ENCODE results near the gene GLIS1. TPM values are rescaled to one million over a fixed set of nuclear protein-coding genes. Genes with fewer than 3 reads are reported as not detected.

Gene GLIS1
- polyA plus RNA-seq, 1 donor from 2014 or later, result not detected

DNA sequence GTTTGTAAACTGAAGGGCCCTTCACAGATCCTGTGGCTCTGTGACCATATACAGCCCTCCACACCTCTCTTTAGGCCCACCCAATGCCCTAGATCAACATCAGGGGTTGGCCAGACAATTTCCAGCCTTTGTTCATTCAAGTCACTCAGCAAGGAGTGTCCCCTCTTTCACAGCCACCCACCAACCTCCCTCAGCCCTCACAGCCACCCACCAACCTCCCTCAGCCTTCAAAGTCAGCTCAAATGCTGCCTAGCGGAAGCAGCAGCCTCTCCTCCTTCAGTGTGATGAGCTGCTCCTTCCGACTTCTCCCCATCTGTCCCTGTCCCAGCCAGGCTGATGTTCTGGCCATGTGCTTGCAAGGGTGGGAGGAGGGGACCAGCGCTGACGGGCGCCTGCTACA is 208.4 kb downstream of the GLIS1 start:
- H3K4me2 ChIP-seq (ENCODE audit: low read length), result no peak overlapping the region
- no peaks in the 10 kb centered on the region for H4K20me1 ChIP-seq (ENCODE audit: insufficient read depth)
- no peaks in the 10 kb centered on the region for H3F3A ChIP-seq (ENCODE audit: insufficient read depth, low read length, poor library complexity, severe bottlenecking)
- H3K9me3 ChIP-seq (ENCODE audit: low read length), result no peaks in the 10 kb centered on the region
- H2AFZ ChIP-seq (ENCODE audit: low read depth, low read length), result no peak overlapping the region
- no peaks in the 10 kb centered on the region for H3K36me3 ChIP-seq (ENCODE audit: insufficient read depth, low read length)
- no peaks in the 10 kb centered on the region for H3K27me3 ChIP-seq (ENCODE audit: insufficient read depth, low read depth, low read length)
- H3K9ac ChIP-seq (ENCODE audit: low read length), result no peak overlapping the region
- H3K79me2 ChIP-seq (replicated peaks; ENCODE audit: insufficient read depth, low read length), result no peaks in the 10 kb centered on the region
- no peaks in the 10 kb centered on the region for H3K9me2 ChIP-seq (ENCODE audit: insufficient read depth, low read length)
- no peak overlapping the region for H3K4me3 ChIP-seq (ENCODE audit: low read length)
- TF ChIP-seq EP300 (conservative IDR thresholded peaks at IDR 0.05; ENCODE audit: poor library complexity, severe bottlenecking), result no peak
- no peak for TF ChIP-seq MXI1 (conservative IDR thresholded peaks at IDR 0.05; ENCODE audit: poor library complexity, severe bottlenecking)
- no peak for TF ChIP-seq RAD21 (conservative IDR thresholded peaks at IDR 0.05)
- TF ChIP-seq POLR2AphosphoS5 (IDR thresholded peaks at IDR 0.05), result no peak
- TF ChIP-seq, protein P1, sequence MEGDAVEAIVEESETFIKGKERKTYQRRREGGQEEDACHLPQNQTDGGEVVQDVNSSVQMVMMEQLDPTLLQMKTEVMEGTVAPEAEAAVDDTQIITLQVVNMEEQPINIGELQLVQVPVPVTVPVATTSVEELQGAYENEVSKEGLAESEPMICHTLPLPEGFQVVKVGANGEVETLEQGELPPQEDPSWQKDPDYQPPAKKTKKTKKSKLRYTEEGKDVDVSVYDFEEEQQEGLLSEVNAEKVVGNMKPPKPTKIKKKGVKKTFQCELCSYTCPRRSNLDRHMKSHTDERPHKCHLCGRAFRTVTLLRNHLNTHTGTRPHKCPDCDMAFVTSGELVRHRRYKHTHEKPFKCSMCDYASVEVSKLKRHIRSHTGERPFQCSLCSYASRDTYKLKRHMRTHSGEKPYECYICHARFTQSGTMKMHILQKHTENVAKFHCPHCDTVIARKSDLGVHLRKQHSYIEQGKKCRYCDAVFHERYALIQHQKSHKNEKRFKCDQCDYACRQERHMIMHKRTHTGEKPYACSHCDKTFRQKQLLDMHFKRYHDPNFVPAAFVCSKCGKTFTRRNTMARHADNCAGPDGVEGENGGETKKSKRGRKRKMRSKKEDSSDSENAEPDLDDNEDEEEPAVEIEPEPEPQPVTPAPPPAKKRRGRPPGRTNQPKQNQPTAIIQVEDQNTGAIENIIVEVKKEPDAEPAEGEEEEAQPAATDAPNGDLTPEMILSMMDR (IDR thresholded peaks at IDR 0.05; ENCODE audit: poor library complexity, severe bottlenecking), result no peak
- no peak for TF ChIP-seq EZH2 (IDR thresholded peaks at IDR 0.05; ENCODE audit: borderline replicate concordance, insufficient read depth, low read length, poor library complexity, severe bottlenecking)
- TF ChIP-seq, protein P2, sequence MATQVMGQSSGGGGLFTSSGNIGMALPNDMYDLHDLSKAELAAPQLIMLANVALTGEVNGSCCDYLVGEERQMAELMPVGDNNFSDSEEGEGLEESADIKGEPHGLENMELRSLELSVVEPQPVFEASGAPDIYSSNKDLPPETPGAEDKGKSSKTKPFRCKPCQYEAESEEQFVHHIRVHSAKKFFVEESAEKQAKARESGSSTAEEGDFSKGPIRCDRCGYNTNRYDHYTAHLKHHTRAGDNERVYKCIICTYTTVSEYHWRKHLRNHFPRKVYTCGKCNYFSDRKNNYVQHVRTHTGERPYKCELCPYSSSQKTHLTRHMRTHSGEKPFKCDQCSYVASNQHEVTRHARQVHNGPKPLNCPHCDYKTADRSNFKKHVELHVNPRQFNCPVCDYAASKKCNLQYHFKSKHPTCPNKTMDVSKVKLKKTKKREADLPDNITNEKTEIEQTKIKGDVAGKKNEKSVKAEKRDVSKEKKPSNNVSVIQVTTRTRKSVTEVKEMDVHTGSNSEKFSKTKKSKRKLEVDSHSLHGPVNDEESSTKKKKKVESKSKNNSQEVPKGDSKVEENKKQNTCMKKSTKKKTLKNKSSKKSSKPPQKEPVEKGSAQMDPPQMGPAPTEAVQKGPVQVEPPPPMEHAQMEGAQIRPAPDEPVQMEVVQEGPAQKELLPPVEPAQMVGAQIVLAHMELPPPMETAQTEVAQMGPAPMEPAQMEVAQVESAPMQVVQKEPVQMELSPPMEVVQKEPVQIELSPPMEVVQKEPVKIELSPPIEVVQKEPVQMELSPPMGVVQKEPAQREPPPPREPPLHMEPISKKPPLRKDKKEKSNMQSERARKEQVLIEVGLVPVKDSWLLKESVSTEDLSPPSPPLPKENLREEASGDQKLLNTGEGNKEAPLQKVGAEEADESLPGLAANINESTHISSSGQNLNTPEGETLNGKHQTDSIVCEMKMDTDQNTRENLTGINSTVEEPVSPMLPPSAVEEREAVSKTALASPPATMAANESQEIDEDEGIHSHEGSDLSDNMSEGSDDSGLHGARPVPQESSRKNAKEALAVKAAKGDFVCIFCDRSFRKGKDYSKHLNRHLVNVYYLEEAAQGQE (IDR thresholded peaks at IDR 0.05; ENCODE audit: borderline replicate concordance), result no peak
- TF ChIP-seq TAF1 (IDR thresholded peaks at IDR 0.05; ENCODE audit: low read depth), result no peak
- H3K27ac ChIP-seq (ENCODE audit: low read length), result no peak overlapping the region

DNA sequence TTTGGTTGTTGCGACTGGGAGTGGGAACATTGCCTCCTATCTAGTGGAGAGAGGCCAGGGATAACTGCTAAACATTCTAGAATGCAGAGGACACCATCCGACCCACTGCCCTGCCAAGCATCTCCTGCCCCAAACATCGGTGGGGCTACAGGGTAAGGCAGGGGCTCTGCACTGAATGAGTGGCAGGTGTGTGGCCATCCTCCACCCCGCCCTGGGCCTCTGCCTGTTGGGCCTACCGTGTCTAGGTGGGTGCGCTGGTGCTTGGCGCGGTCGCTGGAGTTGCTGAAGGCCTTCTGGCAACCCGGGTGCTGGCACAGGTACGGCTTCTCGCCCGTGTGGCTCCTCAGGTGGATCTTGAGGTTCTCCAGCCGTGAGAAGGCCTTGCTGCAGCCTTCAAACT is 209.4 kb downstream of the GLIS1 start:
- Histone ChIP-seq H3K4me3 (ENCODE audit: low read length) (no peak overlapping the region), H3K36me3 (ENCODE audit: insufficient read depth, low read length) (no peaks in the 10 kb centered on the region), H3K9me3 (ENCODE audit: low read length) (no peaks in the 10 kb centered on the region), H3K9me2 (ENCODE audit: insufficient read depth, low read length) (no peaks in the 10 kb centered on the region), H3F3A (ENCODE audit: insufficient read depth, low read length, poor library complexity, severe bottlenecking) (no peaks in the 10 kb centered on the region), H3K9ac (ENCODE audit: low read length) (no peak overlapping the region), H3K27me3 (ENCODE audit: insufficient read depth, low read depth, low read length) (no peaks in the 10 kb centered on the region), H4K20me1 (ENCODE audit: insufficient read depth) (no peaks in the 10 kb centered on the region), H3K4me2 (ENCODE audit: low read length) (no peak overlapping the region), H3K27ac (ENCODE audit: low read length) (no peak overlapping the region), H3K79me2 (replicated peaks; ENCODE audit: insufficient read depth, low read length) (no peaks in the 10 kb centered on the region), H2AFZ (ENCODE audit: low read depth, low read length) (no peak overlapping the region)
- TF ChIP-seq EZH2 (IDR thresholded peaks at IDR 0.05; ENCODE audit: borderline replicate concordance, insufficient read depth, low read length, poor library complexity, severe bottlenecking) (no peak), POLR2AphosphoS5 (IDR thresholded peaks at IDR 0.05) (no peak), EP300 (conservative IDR thresholded peaks at IDR 0.05; ENCODE audit: poor library complexity, severe bottlenecking) (no peak), RAD21 (conservative IDR thresholded peaks at IDR 0.05) (no peak), TAF1 (IDR thresholded peaks at IDR 0.05; ENCODE audit: low read depth) (no peak), SMC3 (conservative IDR thresholded peaks at IDR 0.05; ENCODE audit: poor library complexity) (no peak), MXI1 (conservative IDR thresholded peaks at IDR 0.05; ENCODE audit: poor library complexity, severe bottlenecking) (no peak)
- TF ChIP-seq, protein P2 (IDR thresholded peaks at IDR 0.05; ENCODE audit: borderline replicate concordance), result no peak
- TF ChIP-seq, protein P1 (IDR thresholded peaks at IDR 0.05; ENCODE audit: poor library complexity, severe bottlenecking), result no peak

Measured in neural cell (in vitro differentiated cells).